Nephron progenitor cell (in vitro differentiated cells): ENCODE measurements around the gene MYCBP.
A peak's percentile ranks its signal among the peaks of the same experiment; 100 is the strongest.
"Not testable (repeated sequence)": the region's sequence is repeated elsewhere in the genome, so short reads cannot be mapped to it uniquely, and the experiment has no call there.

Experiments used
- DNase-seq: peaks from one replicate; pipeline ENCODE4 v3.0.0; 2021
- H3K27ac Mint-ChIP-seq: 2 replicates; pipeline ENCODE4 v1.8.0; 2021; ENCODE audit warnings: mild to moderate bottlenecking, moderate library complexity, mixed read lengths
- H3K27me3 Mint-ChIP-seq: 2 replicates; pipeline ENCODE4 v1.8.0; 2021; ENCODE audit warnings: mild to moderate bottlenecking, low read depth, mixed read lengths; ENCODE audit not compliant: poor library complexity
- H3K36me3 Mint-ChIP-seq: 2 replicates; pipeline ENCODE4 v1.8.0; 2021; ENCODE audit warnings: low read depth, mixed read lengths
- H3K4me1 Mint-ChIP-seq: 2 replicates; pipeline ENCODE4 v1.8.0; 2021; ENCODE audit warnings: mixed read lengths
- H3K4me3 Mint-ChIP-seq: 2 replicates; pipeline ENCODE4 v1.8.0; 2021; ENCODE audit warnings: mild to moderate bottlenecking, moderate library complexity, mixed read lengths
- H3K9me3 Mint-ChIP-seq: 2 replicates; pipeline ENCODE4 v1.8.0; 2021; ENCODE audit warnings: mild to moderate bottlenecking, moderate library complexity, mixed read lengths
- CTCF ChIP-seq: fragments of 200-600 bp; sonication (generic); IDR thresholded peaks from 2 replicates; pipeline ENCODE4 v1.5.0; 2021; ENCODE audit warnings: antibody characterized with exemption

MYCBP gene

GRCh38 chr1:38915352-38915948 lies 42.3 kb upstream of the MYCBP start:
- DNase-seq = no peak
- H3K27me3 Mint-ChIP-seq = peaks cover 2% of the 10 kb centered on the region
- no peak for TF ChIP-seq CTCF
- no peaks in the 10 kb centered on the region for H3K9me3 Mint-ChIP-seq
- no peaks in the 10 kb centered on the region for H3K36me3 Mint-ChIP-seq
- no peak overlapping the region for H3K27ac Mint-ChIP-seq
- no peak overlapping the region for H3K4me3 Mint-ChIP-seq
- no peaks in the 10 kb centered on the region for H3K4me1 Mint-ChIP-seq

GRCh38 chr1:38914908-38915307 lies 41.8 kb upstream of the MYCBP start:
- not testable (repeated sequence) for H3K27me3 Mint-ChIP-seq, H3K9me3 Mint-ChIP-seq, DNase-seq

GRCh38 chr1:38908821-38909220 lies 35.7 kb upstream of the MYCBP start:
- Mint-ChIP-seq H3K4me1 (no peaks in the 10 kb centered on the region), H3K4me3 (no peak overlapping the region), H3K9me3 (peaks cover 20% of the 10 kb centered on the region), H3K27me3 (peaks cover 9% of the 10 kb centered on the region), H3K27ac (no peak overlapping the region), H3K36me3 (peaks cover 4% of the 10 kb centered on the region)
- no peak for DNase-seq
- TF ChIP-seq CTCF = no peak

More at GRCh38 chr1:38914908-38915307, 41.8 kb upstream of the MYCBP start:
- not testable (repeated sequence) for H3K4me3 Mint-ChIP-seq, H3K27ac Mint-ChIP-seq, H3K4me1 Mint-ChIP-seq, H3K36me3 Mint-ChIP-seq

- TF ChIP-seq CTCF = no peak
- Mint-ChIP-seq H3K9me3 (peaks cover 22% of the 10 kb centered on the region), H3K4me1 (no peaks in the 10 kb centered on the region), H3K27me3 (peaks cover 10% of the 10 kb centered on the region), H3K27ac (no peak overlapping the region), H3K36me3 (peaks cover 4% of the 10 kb centered on the region), H3K4me3 (no peak overlapping the region)
- no peak for DNase-seq
These were observed 32.8 kb upstream of the MYCBP start for GRCh38 chr1:38905985-38906384.

GRCh38 chr1:38899560-38899959 lies 26.4 kb upstream of the MYCBP start:
- H3K4me1 Mint-ChIP-seq = no peaks in the 10 kb centered on the region
- H3K27me3 Mint-ChIP-seq = peaks cover 4% of the 10 kb centered on the region
- H3K27ac Mint-ChIP-seq = no peak overlapping the region
- no peak for TF ChIP-seq CTCF
- H3K9me3 Mint-ChIP-seq = peaks cover 4% of the 10 kb centered on the region
- no peak overlapping the region for H3K4me3 Mint-ChIP-seq
- no peak for DNase-seq
- no peaks in the 10 kb centered on the region for H3K36me3 Mint-ChIP-seq

- Mint-ChIP-seq H3K36me3 (no peaks in the 10 kb centered on the region), H3K4me1 (no peaks in the 10 kb centered on the region), H3K27ac (peak overlapping the region; percentile 25), H3K4me3 (no peak overlapping the region), H3K27me3 (no peaks in the 10 kb centered on the region), H3K9me3 (peaks cover 2% of the 10 kb centered on the region)
- no peak for TF ChIP-seq CTCF
- no peak for DNase-seq
These were observed 25.6 kb upstream of the MYCBP start for GRCh38 chr1:38898653-38899230.
